Measurements from ENCODE around the gene RPUSD3. TPM values are rescaled to one million over a fixed set of nuclear protein-coding genes. Genes with fewer than 3 reads are reported as not detected.

RPUSD3 gene
- total RNA-seq, 4 donors from 2014 or later: 34.1 to 78.0 (median 43.9) TPM

DNA sequence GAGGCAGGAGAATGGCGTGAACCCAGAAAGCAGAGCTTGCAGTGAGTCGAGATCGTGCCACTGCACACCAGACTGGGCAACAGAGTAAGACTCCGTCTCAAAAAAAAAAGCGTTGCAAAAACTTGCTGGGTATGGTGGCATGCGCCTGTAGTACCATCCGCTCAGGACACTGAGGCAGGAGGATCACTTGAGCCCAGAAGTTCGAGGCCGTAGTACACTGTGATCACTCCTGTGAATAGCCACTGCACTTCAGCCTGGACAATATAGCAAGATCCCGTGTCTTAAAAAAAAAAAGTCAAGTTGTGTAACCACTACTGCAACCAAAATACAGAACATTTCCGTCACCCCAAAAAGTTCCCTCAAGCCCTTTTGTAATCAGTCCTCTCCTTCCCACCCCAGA lies 49.4 kb downstream of the RPUSD3 start:
- TF ChIP-seq, protein P1, sequence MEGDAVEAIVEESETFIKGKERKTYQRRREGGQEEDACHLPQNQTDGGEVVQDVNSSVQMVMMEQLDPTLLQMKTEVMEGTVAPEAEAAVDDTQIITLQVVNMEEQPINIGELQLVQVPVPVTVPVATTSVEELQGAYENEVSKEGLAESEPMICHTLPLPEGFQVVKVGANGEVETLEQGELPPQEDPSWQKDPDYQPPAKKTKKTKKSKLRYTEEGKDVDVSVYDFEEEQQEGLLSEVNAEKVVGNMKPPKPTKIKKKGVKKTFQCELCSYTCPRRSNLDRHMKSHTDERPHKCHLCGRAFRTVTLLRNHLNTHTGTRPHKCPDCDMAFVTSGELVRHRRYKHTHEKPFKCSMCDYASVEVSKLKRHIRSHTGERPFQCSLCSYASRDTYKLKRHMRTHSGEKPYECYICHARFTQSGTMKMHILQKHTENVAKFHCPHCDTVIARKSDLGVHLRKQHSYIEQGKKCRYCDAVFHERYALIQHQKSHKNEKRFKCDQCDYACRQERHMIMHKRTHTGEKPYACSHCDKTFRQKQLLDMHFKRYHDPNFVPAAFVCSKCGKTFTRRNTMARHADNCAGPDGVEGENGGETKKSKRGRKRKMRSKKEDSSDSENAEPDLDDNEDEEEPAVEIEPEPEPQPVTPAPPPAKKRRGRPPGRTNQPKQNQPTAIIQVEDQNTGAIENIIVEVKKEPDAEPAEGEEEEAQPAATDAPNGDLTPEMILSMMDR (IDR thresholded peaks at IDR 0.05): no peak
- no peak for TF ChIP-seq POLR2A (IDR thresholded peaks at IDR 0.05)
- TF ChIP-seq POLR2AphosphoS5 (IDR thresholded peaks at IDR 0.05): no peak
- no peak for TF ChIP-seq EP300 (IDR thresholded peaks at IDR 0.05; ENCODE audit: low read depth)
- 87 to 89% methylated on average over 8 to 11 of the region's 11 CpGs for whole genome bisulfite sequencing, 2 donors (ENCODE audit: low coverage in 1 of 2)
- intact Hi-C loops (cut with DNase I; ENCODE audit: low total_unique reads) (no loop called here), in situ Hi-C loops (cut with MboI; ENCODE audit: low pct_ligation_motif_present in 1 of 4, low pct_unique_long_range_greater_than_20kb in 1 of 4, low sequenced_read_pairs in 3 of 4) (no loop called here)
- peaks cover 0 to 22% (median 11%) of the 10 kb centered on the region in 4 donors for H3K36me3 ChIP-seq
- H3K9me3 ChIP-seq: no peaks in the 10 kb centered on the region
- DNase-seq: no peak
- peaks cover 16 to 42% (median 26%) of the 10 kb centered on the region in 4 donors for H3K4me1 ChIP-seq
- H3K4me3 ChIP-seq: peak overlapping the region in 1 of 4 donors; percentile 99
- H3K27me3 ChIP-seq: no peaks in the 10 kb centered on the region
- peak overlapping the region in 1 of 4 donors; percentile 97 for H3K27ac ChIP-seq

DNA sequence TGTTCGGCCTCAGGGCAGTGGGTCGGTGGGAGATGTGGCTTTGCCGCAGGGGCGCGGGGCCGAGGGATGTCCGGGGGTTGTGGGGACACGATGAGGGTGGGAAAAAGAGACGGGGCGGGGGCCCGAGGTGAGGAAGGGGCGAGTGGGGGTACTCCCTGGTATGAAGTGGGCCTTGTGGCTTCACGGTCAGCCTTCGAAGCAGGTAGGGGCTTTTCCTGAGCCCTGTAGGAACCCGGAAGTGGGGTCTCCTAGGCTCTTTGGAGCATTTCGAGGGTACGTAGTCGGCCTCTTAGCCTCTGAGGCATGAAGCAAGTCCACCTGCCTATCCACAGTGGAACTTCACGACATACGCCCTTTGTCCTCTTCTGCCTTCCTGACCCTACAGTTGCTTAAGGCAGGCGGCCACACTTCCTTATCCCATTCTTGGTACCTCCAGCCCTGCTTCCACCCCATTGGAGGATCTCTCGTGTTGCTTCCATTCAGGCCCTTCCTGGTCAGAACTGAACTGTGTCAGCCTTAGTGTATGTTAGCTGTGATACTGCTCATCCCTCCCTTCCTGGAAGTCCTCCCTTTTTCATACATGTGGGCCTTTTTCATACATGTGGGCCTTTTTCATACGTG lies 50.5 kb downstream of the RPUSD3 start:
- in situ Hi-C loops (cut with MboI; ENCODE audit: low pct_ligation_motif_present in 1 of 4, low pct_unique_long_range_greater_than_20kb in 1 of 4, low sequenced_read_pairs in 3 of 4): no loop called here
- DNase-seq: peak; percentile 57
- peaks cover 16 to 42% (median 26%) of the 10 kb centered on the region in 4 donors for H3K4me1 ChIP-seq
- 1% methylated on average over 21 of the region's 23 CpGs; no CpG with 5 or more reads in 1 of the 2 donors for WGBS, 2 donors (ENCODE audit: low coverage in 1 of 2)
- H3K4me3 ChIP-seq: peak overlapping the region; percentile 70 to 99 (median 92)
- TF ChIP-seq, protein P1 (IDR thresholded peaks at IDR 0.05): peak in 1 of 5 experiments; percentile 31
- TF ChIP-seq POLR2AphosphoS5 (IDR thresholded peaks at IDR 0.05): peak in 1 of 3 donors; percentile 4
- TF ChIP-seq EP300 (IDR thresholded peaks at IDR 0.05; ENCODE audit: low read depth): no peak
- TF ChIP-seq POLR2A (IDR thresholded peaks at IDR 0.05): peak; percentile 10
- H3K9me3 ChIP-seq: no peaks in the 10 kb centered on the region
- intact Hi-C loops (cut with DNase I; ENCODE audit: low total_unique reads): no loop called here
- peak overlapping the region; percentile 93 to 99 (median 98) for H3K27ac ChIP-seq
- H3K27me3 ChIP-seq: no peaks in the 10 kb centered on the region
- peaks cover 0 to 24% (median 10%) of the 10 kb centered on the region in 4 donors for H3K36me3 ChIP-seq

DNA sequence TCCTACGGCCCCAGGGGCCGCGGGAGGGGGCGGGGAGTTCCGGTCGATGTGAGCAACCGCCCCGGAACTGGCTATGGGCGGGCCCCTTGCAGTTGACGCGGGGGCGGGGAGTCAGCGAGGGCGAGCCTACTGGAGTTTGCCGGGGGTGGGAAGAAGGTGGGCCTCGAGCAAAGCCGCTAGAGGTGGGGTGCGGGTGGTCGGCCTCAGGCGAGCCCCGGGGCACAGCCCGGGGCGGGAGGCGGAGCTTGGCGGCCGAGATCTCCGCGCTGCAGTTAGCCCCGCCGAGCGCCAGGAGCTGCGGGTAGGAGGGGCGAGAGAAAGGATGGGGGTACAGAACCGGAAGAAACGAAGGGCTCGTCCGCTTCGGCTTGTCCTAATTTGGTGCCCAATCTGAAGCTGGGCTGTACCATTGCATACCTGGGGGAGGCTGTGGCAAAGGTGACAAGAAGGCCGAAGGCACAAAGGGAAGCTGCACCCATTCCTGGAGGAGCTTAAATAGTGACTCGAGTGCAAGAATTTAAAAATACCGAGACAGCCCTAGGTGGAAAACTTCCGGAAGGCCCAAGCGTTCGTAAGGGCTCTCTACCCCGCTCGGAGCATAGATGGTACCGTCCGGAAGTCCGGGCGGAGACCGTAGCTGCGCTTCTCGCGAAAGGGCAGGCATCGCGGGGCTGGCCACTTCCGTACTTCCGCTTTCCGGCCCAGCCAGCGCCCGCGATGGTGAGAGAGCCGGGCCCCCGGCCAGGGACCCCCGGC lies 51.2 kb downstream of the RPUSD3 start, which contains the start of the genes ARPC4 and TADA3:
Gene ARPC4 (plus strand): TSS at position 678 of the 756 bp plus-strand sequence. CDS start 40 bp downstream, at position 718.
Gene TADA3 (minus strand): TSS at position 69 of the 756 bp plus-strand sequence. CDS start 1,007 bp downstream, outside the sequence.
- H3K27ac ChIP-seq: peak within 1 kb of the TSS; percentile 93 to 99 (median 98)
- peak; percentile 53 to 70 (median 70) for TF ChIP-seq POLR2AphosphoS5 (IDR thresholded peaks at IDR 0.05)
- TF ChIP-seq POLR2A (IDR thresholded peaks at IDR 0.05): peak; percentile 84
- TF ChIP-seq, protein P1 (IDR thresholded peaks at IDR 0.05): peak in 3 of 5 experiments; percentile 27 to 48 (median 43)
- TF ChIP-seq EP300 (IDR thresholded peaks at IDR 0.05; ENCODE audit: low read depth): no peak
- intact Hi-C loops (cut with DNase I; ENCODE audit: low total_unique reads) (no loop called here), in situ Hi-C loops (cut with MboI; ENCODE audit: low pct_ligation_motif_present in 1 of 4, low pct_unique_long_range_greater_than_20kb in 1 of 4, low sequenced_read_pairs in 3 of 4) (no loop called here)
- H3K9me3 ChIP-seq: no peaks in the 10 kb centered on the region
- peaks cover 16 to 42% (median 26%) of the 10 kb centered on the region in 4 donors for H3K4me1 ChIP-seq
- H3K27me3 ChIP-seq: no peaks in the 10 kb centered on the region
- DNase-seq: peak; percentile 94
- 1% methylated on average over 62 of the region's 65 CpGs; no CpG with 5 or more reads in 1 of the 2 donors for WGBS, 2 donors (ENCODE audit: low coverage in 1 of 2)
- H3K36me3 ChIP-seq: peaks cover 0 to 19% (median 7%) of the 10 kb centered on the region in 4 donors
- H3K4me3 ChIP-seq: peak within 1 kb of the TSS; percentile 70 to 99 (median 92)

Measured in transverse colon (tissue), 4 donors.